ENCODE data around the gene FHL2. TPM values are rescaled to one million over a fixed set of nuclear protein-coding genes. Genes with fewer than 3 reads are reported as not detected.

The FHL2 gene
- total and polyA plus RNA-seq, 2 of the 13 experiments (the other 11 are each of a cell fraction or from before 2014, with no cell fraction given), result 1.9 to 74.8 TPM

DNA sequence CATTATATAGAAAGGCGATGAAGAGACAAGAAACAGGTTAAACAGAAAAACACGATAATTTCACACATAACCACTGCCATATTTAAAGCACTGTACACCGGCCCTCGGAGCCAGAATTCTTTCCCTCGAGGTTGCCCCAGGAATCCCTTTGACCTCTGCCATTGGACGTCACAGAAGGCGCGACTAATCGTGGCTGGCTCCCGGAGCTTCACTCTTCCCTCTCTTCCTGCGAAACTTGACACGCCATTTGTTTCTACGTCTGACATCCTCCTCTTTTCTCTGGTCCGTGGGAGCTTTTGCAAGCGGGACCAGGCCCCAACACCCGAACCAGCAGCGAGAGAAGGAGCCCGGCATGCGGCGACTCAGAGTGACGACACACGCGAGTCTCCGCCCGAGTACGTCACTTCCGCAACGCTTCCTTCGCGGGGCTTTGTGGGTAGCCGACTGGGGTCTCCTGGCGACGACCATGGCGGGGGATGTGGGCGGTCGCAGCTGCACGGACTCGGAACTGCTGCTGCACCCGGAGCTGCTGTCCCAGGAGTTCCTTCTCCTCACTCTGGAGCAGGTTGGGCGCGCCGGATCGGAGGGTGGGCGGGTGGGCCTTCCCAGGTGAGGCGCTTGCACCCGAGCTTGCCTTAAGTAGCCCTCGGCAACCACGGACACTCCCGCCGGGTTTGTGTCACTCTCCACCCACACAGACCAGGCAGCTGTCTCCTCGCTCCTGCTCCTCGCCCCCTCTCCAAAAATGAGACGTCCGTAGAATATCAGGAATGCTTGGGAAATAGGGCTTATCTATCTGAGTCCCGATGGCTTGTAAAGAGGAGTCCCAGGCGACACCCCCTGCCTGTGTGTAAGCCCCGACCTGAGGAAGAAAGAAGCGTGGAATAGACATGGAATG, 61.5 kb downstream of the FHL2 start, which contains the start of gene C2orf49 (continued):
- TF ChIP-seq, protein P1, sequence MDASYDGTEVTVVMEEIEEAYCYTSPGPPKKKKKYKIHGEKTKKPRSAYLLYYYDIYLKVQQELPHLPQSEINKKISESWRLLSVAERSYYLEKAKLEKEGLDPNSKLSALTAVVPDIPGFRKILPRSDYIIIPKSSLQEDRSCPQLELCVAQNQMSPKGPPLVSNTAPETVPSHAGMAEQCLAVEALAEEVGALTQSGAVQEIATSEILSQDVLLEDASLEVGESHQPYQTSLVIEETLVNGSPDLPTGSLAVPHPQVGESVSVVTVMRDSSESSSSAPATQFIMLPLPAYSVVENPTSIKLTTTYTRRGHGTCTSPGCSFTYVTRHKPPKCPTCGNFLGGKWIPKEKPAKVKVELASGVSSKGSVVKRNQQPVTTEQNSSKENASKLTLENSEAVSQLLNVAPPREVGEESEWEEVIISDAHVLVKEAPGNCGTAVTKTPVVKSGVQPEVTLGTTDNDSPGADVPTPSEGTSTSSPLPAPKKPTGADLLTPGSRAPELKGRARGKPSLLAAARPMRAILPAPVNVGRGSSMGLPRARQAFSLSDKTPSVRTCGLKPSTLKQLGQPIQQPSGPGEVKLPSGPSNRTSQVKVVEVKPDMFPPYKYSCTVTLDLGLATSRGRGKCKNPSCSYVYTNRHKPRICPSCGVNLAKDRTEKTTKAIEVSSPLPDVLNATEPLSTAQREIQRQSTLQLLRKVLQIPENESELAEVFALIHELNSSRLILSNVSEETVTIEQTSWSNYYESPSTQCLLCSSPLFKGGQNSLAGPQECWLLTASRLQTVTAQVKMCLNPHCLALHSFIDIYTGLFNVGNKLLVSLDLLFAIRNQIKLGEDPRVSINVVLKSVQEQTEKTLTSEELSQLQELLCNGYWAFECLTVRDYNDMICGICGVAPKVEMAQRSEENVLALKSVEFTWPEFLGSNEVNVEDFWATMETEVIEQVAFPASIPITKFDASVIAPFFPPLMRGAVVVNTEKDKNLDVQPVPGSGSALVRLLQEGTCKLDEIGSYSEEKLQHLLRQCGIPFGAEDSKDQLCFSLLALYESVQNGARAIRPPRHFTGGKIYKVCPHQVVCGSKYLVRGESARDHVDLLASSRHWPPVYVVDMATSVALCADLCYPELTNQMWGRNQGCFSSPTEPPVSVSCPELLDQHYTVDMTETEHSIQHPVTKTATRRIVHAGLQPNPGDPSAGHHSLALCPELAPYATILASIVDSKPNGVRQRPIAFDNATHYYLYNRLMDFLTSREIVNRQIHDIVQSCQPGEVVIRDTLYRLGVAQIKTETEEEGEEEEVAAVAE (CRISPR knock-in tag; IDR thresholded peaks at IDR 0.05; ENCODE audit: borderline replicate concordance), result no peak
- TF ChIP-seq ZKSCAN1 (IDR thresholded peaks at IDR 0.05; ENCODE audit: low read length), result no peak
- TF ChIP-seq ZNF776 (CRISPR knock-in tag; IDR thresholded peaks at IDR 0.05), result no peak
- TF ChIP-seq, protein P2, sequence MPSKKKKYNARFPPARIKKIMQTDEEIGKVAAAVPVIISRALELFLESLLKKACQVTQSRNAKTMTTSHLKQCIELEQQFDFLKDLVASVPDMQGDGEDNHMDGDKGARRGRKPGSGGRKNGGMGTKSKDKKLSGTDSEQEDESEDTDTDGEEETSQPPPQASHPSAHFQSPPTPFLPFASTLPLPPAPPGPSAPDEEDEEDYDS (CRISPR knock-in tag; IDR thresholded peaks at IDR 0.05), result peak; percentile 59; the same call in 1 of the 2 replicates
- TF ChIP-seq RXRB (CRISPR knock-in tag; IDR thresholded peaks at IDR 0.05; ENCODE audit: borderline replicate concordance), result peak; percentile 92
- TF ChIP-seq, protein P3, sequence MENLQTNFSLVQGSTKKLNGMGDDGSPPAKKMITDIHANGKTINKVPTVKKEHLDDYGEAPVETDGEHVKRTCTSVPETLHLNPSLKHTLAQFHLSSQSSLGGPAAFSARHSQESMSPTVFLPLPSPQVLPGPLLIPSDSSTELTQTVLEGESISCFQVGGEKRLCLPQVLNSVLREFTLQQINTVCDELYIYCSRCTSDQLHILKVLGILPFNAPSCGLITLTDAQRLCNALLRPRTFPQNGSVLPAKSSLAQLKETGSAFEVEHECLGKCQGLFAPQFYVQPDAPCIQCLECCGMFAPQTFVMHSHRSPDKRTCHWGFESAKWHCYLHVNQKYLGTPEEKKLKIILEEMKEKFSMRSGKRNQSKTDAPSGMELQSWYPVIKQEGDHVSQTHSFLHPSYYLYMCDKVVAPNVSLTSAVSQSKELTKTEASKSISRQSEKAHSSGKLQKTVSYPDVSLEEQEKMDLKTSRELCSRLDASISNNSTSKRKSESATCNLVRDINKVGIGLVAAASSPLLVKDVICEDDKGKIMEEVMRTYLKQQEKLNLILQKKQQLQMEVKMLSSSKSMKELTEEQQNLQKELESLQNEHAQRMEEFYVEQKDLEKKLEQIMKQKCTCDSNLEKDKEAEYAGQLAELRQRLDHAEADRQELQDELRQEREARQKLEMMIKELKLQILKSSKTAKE (CRISPR knock-in tag; IDR thresholded peaks at IDR 0.05; ENCODE audit: borderline replicate concordance), result no peak
- no peak for TF ChIP-seq TEAD2 (CRISPR knock-in tag; IDR thresholded peaks at IDR 0.05)
- TF ChIP-seq, protein P4, sequence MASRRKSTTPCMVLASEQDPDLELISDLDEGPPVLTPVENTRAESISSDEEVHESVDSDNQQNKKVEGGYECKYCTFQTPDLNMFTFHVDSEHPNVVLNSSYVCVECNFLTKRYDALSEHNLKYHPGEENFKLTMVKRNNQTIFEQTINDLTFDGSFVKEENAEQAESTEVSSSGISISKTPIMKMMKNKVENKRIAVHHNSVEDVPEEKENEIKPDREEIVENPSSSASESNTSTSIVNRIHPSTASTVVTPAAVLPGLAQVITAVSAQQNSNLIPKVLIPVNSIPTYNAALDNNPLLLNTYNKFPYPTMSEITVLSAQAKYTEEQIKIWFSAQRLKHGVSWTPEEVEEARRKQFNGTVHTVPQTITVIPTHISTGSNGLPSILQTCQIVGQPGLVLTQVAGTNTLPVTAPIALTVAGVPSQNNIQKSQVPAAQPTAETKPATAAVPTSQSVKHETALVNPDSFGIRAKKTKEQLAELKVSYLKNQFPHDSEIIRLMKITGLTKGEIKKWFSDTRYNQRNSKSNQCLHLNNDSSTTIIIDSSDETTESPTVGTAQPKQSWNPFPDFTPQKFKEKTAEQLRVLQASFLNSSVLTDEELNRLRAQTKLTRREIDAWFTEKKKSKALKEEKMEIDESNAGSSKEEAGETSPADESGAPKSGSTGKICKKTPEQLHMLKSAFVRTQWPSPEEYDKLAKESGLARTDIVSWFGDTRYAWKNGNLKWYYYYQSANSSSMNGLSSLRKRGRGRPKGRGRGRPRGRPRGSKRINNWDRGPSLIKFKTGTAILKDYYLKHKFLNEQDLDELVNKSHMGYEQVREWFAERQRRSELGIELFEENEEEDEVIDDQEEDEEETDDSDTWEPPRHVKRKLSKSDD (CRISPR knock-in tag; IDR thresholded peaks at IDR 0.05; ENCODE audit: low read depth), result peak; percentile 63; the same call in 1 of the 2 replicates
- TF ChIP-seq, protein P5, sequence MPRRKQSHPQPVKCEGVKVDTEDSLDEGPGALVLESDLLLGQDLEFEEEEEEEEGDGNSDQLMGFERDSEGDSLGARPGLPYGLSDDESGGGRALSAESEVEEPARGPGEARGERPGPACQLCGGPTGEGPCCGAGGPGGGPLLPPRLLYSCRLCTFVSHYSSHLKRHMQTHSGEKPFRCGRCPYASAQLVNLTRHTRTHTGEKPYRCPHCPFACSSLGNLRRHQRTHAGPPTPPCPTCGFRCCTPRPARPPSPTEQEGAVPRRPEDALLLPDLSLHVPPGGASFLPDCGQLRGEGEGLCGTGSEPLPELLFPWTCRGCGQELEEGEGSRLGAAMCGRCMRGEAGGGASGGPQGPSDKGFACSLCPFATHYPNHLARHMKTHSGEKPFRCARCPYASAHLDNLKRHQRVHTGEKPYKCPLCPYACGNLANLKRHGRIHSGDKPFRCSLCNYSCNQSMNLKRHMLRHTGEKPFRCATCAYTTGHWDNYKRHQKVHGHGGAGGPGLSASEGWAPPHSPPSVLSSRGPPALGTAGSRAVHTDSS (CRISPR knock-in tag; conservative IDR thresholded peaks at IDR 0.05), result no peak
- TF ChIP-seq DNMT3B (CRISPR knock-in tag; conservative IDR thresholded peaks at IDR 0.05), result 0 out of 2 replicates have a peak, but pooled peaks have one; percentile 32
- TF ChIP-seq AKAP8 (CRISPR knock-in tag; IDR thresholded peaks at IDR 0.05), result no peak
- peak; percentile 51; the same call in 1 of the 2 replicates for TF ChIP-seq ZNF546 (CRISPR knock-in tag; conservative IDR thresholded peaks at IDR 0.05)
- no peak for TF ChIP-seq ZFYVE20 (CRISPR knock-in tag; IDR thresholded peaks at IDR 0.05; ENCODE audit: borderline replicate concordance, low read depth)
- TF ChIP-seq, protein P6, sequence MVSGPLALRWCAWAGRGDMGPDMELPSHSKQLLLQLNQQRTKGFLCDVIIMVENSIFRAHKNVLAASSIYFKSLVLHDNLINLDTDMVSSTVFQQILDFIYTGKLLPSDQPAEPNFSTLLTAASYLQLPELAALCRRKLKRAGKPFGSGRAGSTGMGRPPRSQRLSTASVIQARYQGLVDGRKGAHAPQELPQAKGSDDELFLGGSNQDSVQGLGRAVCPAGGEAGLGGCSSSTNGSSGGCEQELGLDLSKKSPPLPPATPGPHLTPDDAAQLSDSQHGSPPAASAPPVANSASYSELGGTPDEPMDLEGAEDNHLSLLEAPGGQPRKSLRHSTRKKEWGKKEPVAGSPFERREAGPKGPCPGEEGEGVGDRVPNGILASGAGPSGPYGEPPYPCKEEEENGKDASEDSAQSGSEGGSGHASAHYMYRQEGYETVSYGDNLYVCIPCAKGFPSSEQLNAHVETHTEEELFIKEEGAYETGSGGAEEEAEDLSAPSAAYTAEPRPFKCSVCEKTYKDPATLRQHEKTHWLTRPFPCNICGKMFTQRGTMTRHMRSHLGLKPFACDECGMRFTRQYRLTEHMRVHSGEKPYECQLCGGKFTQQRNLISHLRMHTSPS (CRISPR knock-in tag; IDR thresholded peaks at IDR 0.05; ENCODE audit: low read depth), result no peak

Data from HepG2 (cell line).